H9 (cell line): Measurements from ENCODE around the gene SLC17A7. TPM values are rescaled to one million over a fixed set of nuclear protein-coding genes. Genes with fewer than 3 reads are reported as not detected.

Experiments
- DNase-seq: peaks from one replicate; pipeline ENCODE4 v3.0.0-alpha.2; 2017
- H2AFZ ChIP-seq: one replicate; pipeline ENCODE4 v1.6.1; 2013; ENCODE audit warnings: mild to moderate bottlenecking, low read length, control low read depth, moderate library complexity
- H2AK5ac ChIP-seq: 2 replicates; pipeline ENCODE4 v1.6.1; 2013; ENCODE audit warnings: low read length, control low read depth, mixed read lengths; ENCODE audit not compliant: insufficient read length
- H2BK120ac ChIP-seq: one replicate; pipeline ENCODE4 v1.6.1; 2013; ENCODE audit warnings: low read depth, mild to moderate bottlenecking, low read length, control low read depth, inconsistent platforms; ENCODE audit not compliant: poor library complexity, severe bottlenecking
- H2BK12ac ChIP-seq: 2 replicates; pipeline ENCODE4 v1.6.1; 2013; ENCODE audit warnings: low read length, control low read depth, mixed read lengths, low read depth; ENCODE audit not compliant: insufficient read length
- H2BK15ac ChIP-seq: 2 replicates; pipeline ENCODE4 v1.6.1; 2013; ENCODE audit warnings: low read depth, low read length, control low read depth
- H2BK20ac ChIP-seq: one replicate; pipeline ENCODE4 v1.6.1; 2013; ENCODE audit warnings: low read depth, mild to moderate bottlenecking, low read length, control low read depth, inconsistent platforms; ENCODE audit not compliant: poor library complexity, severe bottlenecking
- H2BK5ac ChIP-seq: 2 replicates; pipeline ENCODE4 v1.6.1; 2013; ENCODE audit warnings: low read length, control low read depth, mixed read lengths; ENCODE audit not compliant: insufficient read length
- H3K14ac ChIP-seq: 2 replicates; pipeline ENCODE4 v1.6.1; 2013; ENCODE audit warnings: low read length, control low read depth; ENCODE audit not compliant: insufficient read depth
- H3K18ac ChIP-seq: 2 replicates; pipeline ENCODE4 v1.6.1; 2013; ENCODE audit warnings: low read depth, mild to moderate bottlenecking, mixed read lengths, low read length, control low read depth; ENCODE audit not compliant: insufficient read length
- H3K23ac ChIP-seq: 2 replicates; pipeline ENCODE4 v1.6.1; 2013; ENCODE audit warnings: low read length, control low read depth, mixed read lengths, low read depth; ENCODE audit not compliant: insufficient read length
- H3K23me2 ChIP-seq: 2 replicates; pipeline ENCODE4 v1.6.1; 2013; ENCODE audit warnings: low read depth, mild to moderate bottlenecking, mixed read lengths, low read length, control low read depth; ENCODE audit not compliant: insufficient read length, poor library complexity, severe bottlenecking
- H3K27ac ChIP-seq: 2 replicates; pipeline ENCODE4 v1.5.1; 2013; ENCODE audit warnings: low read length, control low read depth, mixed read lengths, low read depth; ENCODE audit not compliant: insufficient read length
- H3K27me3 ChIP-seq: 2 replicates; pipeline ENCODE4 v1.6.1; 2013; ENCODE audit warnings: low read length, control low read depth, inconsistent platforms; ENCODE audit not compliant: insufficient read depth
- H3K4ac ChIP-seq: 2 replicates; pipeline ENCODE4 v1.6.1; 2013; ENCODE audit warnings: low read depth, mild to moderate bottlenecking, control low read depth, inconsistent platforms, low read length, moderate library complexity
- H3K4me1 ChIP-seq: 2 replicates; pipeline ENCODE4 v1.6.1; 2013; ENCODE audit warnings: low read length, control low read depth, inconsistent platforms; ENCODE audit not compliant: insufficient read depth
- H3K4me2 ChIP-seq: 2 replicates; pipeline ENCODE4 v1.6.1; 2013; ENCODE audit warnings: low read length, control low read depth, mixed read lengths; ENCODE audit not compliant: insufficient read length, insufficient read depth
- H3K56ac ChIP-seq: 2 replicates; pipeline ENCODE4 v1.6.1; 2013; ENCODE audit warnings: low read depth, mild to moderate bottlenecking, mixed read lengths, low read length, control low read depth; ENCODE audit not compliant: insufficient read length
- H3K79me1 ChIP-seq: 2 replicates; pipeline ENCODE4 v1.6.1; 2013; ENCODE audit warnings: low read depth, mild to moderate bottlenecking, moderate library complexity, low read length, control low read depth, inconsistent platforms; ENCODE audit not compliant: insufficient read depth, poor library complexity, severe bottlenecking
- H3K79me2 ChIP-seq: 2 replicates; pipeline ENCODE4 v1.6.1; 2013; ENCODE audit warnings: low read length, control low read depth, inconsistent platforms; ENCODE audit not compliant: insufficient read depth
- H3K9ac ChIP-seq: 2 replicates; pipeline ENCODE4 v1.6.1; 2013; ENCODE audit warnings: low read length, control low read depth, mixed read lengths; ENCODE audit not compliant: insufficient read length; ENCODE audit errors: extremely low read depth
- H3K9me3 ChIP-seq: one replicate; pipeline ENCODE4 v1.6.1; 2013; ENCODE audit warnings: low read depth, low read length, inconsistent platforms; ENCODE audit not compliant: control insufficient read depth
- H3T11ph ChIP-seq: one replicate; pipeline ENCODE4 v1.6.1; 2013; ENCODE audit warnings: mild to moderate bottlenecking, low read length, control low read depth, inconsistent platforms
- H4K20me1 ChIP-seq: one replicate; pipeline ENCODE4 v1.6.1; 2013; ENCODE audit not compliant: control insufficient read depth, insufficient read length, insufficient read depth
- H4K5ac ChIP-seq: 2 replicates; pipeline ENCODE4 v1.6.1; 2013; ENCODE audit warnings: low read depth, mild to moderate bottlenecking, mixed read lengths, low read length, control low read depth; ENCODE audit not compliant: insufficient read length
- H4K8ac ChIP-seq: replicated peaks from 2 replicates; pipeline ENCODE4 v1.6.1; 2013; ENCODE audit warnings: low read length, control low read depth, mixed read lengths, low read depth; ENCODE audit not compliant: insufficient read length
- H4K91ac ChIP-seq: 2 replicates; pipeline ENCODE4 v1.6.1; 2013; ENCODE audit warnings: low read depth, mild to moderate bottlenecking, moderate library complexity, mixed read lengths, low read length, control low read depth; ENCODE audit not compliant: insufficient read length
- H3K27ac Mint-ChIP-seq, 3 experiments: 2 replicates in 2 of 3; 3 replicates in 1 of 3; pipeline ENCODE4 v1.8.0; 2020 to 2021; ENCODE audit warnings: mixed read lengths in 3 of 3, mild to moderate bottlenecking in 1 of 3, moderate library complexity in 1 of 3
- H3K27me3 Mint-ChIP-seq: 2 replicates; pipeline ENCODE4 v1.8.0; 2021; ENCODE audit warnings: low read depth, mild to moderate bottlenecking, moderate library complexity, mixed read lengths
- H3K36me3 Mint-ChIP-seq, 3 experiments: 2 replicates in 2 of 3; 3 replicates in 1 of 3; pipeline ENCODE4 v1.8.0; 2020 to 2021; ENCODE audit warnings: low read depth in 3 of 3, mixed read lengths in 3 of 3; ENCODE audit not compliant: insufficient read depth in 1 of 3
- H3K4me1 Mint-ChIP-seq, 2 experiments: 2 replicates each; pipeline ENCODE4 v1.8.0; 2020; ENCODE audit warnings: mixed read lengths in 2 of 2
- H3K4me3 Mint-ChIP-seq, 2 experiments: 2 replicates in 1 of 2; 3 replicates in 1 of 2; pipeline ENCODE4 v1.8.0; 2020 to 2021; ENCODE audit warnings: mild to moderate bottlenecking in 2 of 2, mixed read lengths in 2 of 2, moderate library complexity in 1 of 2
- H3K9me3 Mint-ChIP-seq, 2 experiments: 2 replicates in 1 of 2; 3 replicates in 1 of 2; pipeline ENCODE4 v1.8.0; 2020; ENCODE audit warnings: mild to moderate bottlenecking in 2 of 2, mixed read lengths in 2 of 2, moderate library complexity in 1 of 2
- CTCF ChIP-seq: fragments of 200-600 bp; sonication (generic); conservative IDR thresholded peaks from 3 replicates; pipeline ENCODE4 v1.8.0; 2021; ENCODE audit warnings: antibody characterized with exemption, mild to moderate bottlenecking
- WGBS: extraction: QIAGEN DNeasy Blood & Tissue Kit; methylation state at CpG from one replicate; pipeline ENCODE4 v1.1.7; 2013; ENCODE audit warnings: missing lambda C conversion rate, low lambda C conversion rate, mixed read lengths; ENCODE audit not compliant: insufficient read length; ENCODE audit errors: extremely low coverage; 5-methylcytosine and 5-hydroxymethylcytosine counted together
- total RNA-seq: library from RNA; stranded (reverse); gene quantifications from 2 replicates; pipeline ENCODE4 v1.2.1, GENCODE V29; 2021

The SLC17A7 gene
- total RNA-seq, 1 experiment from 2014 or later, result 1.3 TPM

- no peak within 1 kb of the TSS for H3K27ac Mint-ChIP-seq
- WGBS, result no CpG with 5 or more reads among the region's 42 CpGs
These were observed 18.0 kb downstream of the SLC17A7 start, which contains the start of gene PTH2 for GRCh38 chr19:49423071-49423984. Gene PTH2, minus strand, starts transcription at chr19:49423441. Its CDS starts 102 bp downstream, at chr19:49423339.

More at GRCh38 chr19:49423071-49423984, 18.0 kb downstream of the SLC17A7 start, which contains the start of gene PTH2:
- Histone ChIP-seq H2BK12ac (no peak within 1 kb of the TSS), H3K4ac (no peak within 1 kb of the TSS), H2BK15ac (no peak within 1 kb of the TSS), H3K27me3 (peaks cover 32% of the 10 kb centered on the region; the same call in 1 of the 2 replicates), H3K27ac (no peak within 1 kb of the TSS), H2BK5ac (no peak within 1 kb of the TSS), H3T11ph (no peak within 1 kb of the TSS), H3K79me1 (no peaks in the 10 kb centered on the region), H3K56ac (no peak within 1 kb of the TSS), H3K18ac (peak within 1 kb of the TSS; percentile 27), H4K20me1 (no peaks in the 10 kb centered on the region), H3K79me2 (no peaks in the 10 kb centered on the region), H3K14ac (no peak within 1 kb of the TSS), H3K23me2 (peaks cover 18% of the 10 kb centered on the region), H3K9ac (no peak within 1 kb of the TSS), H4K91ac (no peak within 1 kb of the TSS), H4K8ac (no peak within 1 kb of the TSS), H2BK120ac (no peak within 1 kb of the TSS), H2AK5ac (no peak within 1 kb of the TSS), H2AFZ (no peak within 1 kb of the TSS), H2BK20ac (no peak within 1 kb of the TSS), H3K4me2 (peak within 1 kb of the TSS; percentile 84), H3K4me1 (peaks cover 2% of the 10 kb centered on the region), H4K5ac (no peak within 1 kb of the TSS), H3K23ac (no peak within 1 kb of the TSS), H3K9me3 (no peaks in the 10 kb centered on the region)
- H3K27me3 Mint-ChIP-seq, result peaks cover 80% of the 10 kb centered on the region
- H3K36me3 Mint-ChIP-seq, result no peaks in the 10 kb centered on the region; a peak in 2 of 7 replicates
- peak within 1 kb of the TSS; percentile 48 to 75 for H3K4me3 Mint-ChIP-seq
- peaks cover 65 to 74% of the 10 kb centered on the region in 2 experiments for H3K4me1 Mint-ChIP-seq
- TF ChIP-seq CTCF, result no peak
- no peak for DNase-seq
- H3K9me3 Mint-ChIP-seq, result peaks cover 0 to 9% of the 10 kb centered on the region in 2 experiments; a peak in 2 of 5 replicates
